ENCODE measurements around the gene TWIST1. TPM values are rescaled to one million over a fixed set of nuclear protein-coding genes. Genes with fewer than 3 reads are reported as not detected.

Gene TWIST1
- total RNA-seq, 1 donor, result not detected

- Histone ChIP-seq H3K27me3 (ENCODE audit: insufficient read depth, low read length) (peaks cover 93% of the 10 kb centered on the region), H3K4me1 (ENCODE audit: insufficient read depth, low read length) (peaks cover 23% of the 10 kb centered on the region), H3K4me3 (ENCODE audit: low read length) (no peak overlapping the region), H3K9me3 (ENCODE audit: low read depth, low read length) (no peaks in the 10 kb centered on the region)
These were observed 9.9 kb downstream of the TWIST1 start for GRCh38 chr7:19107356-19108146.

GRCh38 chr7:19107081-19107355, 10.4 kb downstream of the TWIST1 start:
- Histone ChIP-seq H3K4me1 (ENCODE audit: insufficient read depth, low read length) (peaks cover 17% of the 10 kb centered on the region), H3K27me3 (ENCODE audit: insufficient read depth, low read length) (peaks cover 93% of the 10 kb centered on the region), H3K4me3 (ENCODE audit: low read length) (no peak overlapping the region), H3K9me3 (ENCODE audit: low read depth, low read length) (no peaks in the 10 kb centered on the region)

- peaks cover 17% of the 10 kb centered on the region for H3K4me1 ChIP-seq (ENCODE audit: insufficient read depth, low read length)
- H3K9me3 ChIP-seq (ENCODE audit: low read depth, low read length), result no peaks in the 10 kb centered on the region
- no peak overlapping the region for H3K4me3 ChIP-seq (ENCODE audit: low read length)
- H3K27me3 ChIP-seq (ENCODE audit: insufficient read depth, low read length), result peaks cover 91% of the 10 kb centered on the region
These were observed 11.0 kb downstream of the TWIST1 start for GRCh38 chr7:19106241-19107080.

- peaks cover 17% of the 10 kb centered on the region for H3K4me1 ChIP-seq (ENCODE audit: insufficient read depth, low read length)
- H3K4me3 ChIP-seq (ENCODE audit: low read length), result no peak overlapping the region
- no peaks in the 10 kb centered on the region for H3K9me3 ChIP-seq (ENCODE audit: low read depth, low read length)
- peaks cover 86% of the 10 kb centered on the region for H3K27me3 ChIP-seq (ENCODE audit: insufficient read depth, low read length)
These were observed 11.9 kb downstream of the TWIST1 start for GRCh38 chr7:19105546-19105945.

GRCh38 chr7:19104811-19105210, 12.6 kb downstream of the TWIST1 start:
- no peak overlapping the region for H3K4me3 ChIP-seq (ENCODE audit: low read length)
- peaks cover 17% of the 10 kb centered on the region for H3K4me1 ChIP-seq (ENCODE audit: insufficient read depth, low read length)
- H3K9me3 ChIP-seq (ENCODE audit: low read depth, low read length), result no peaks in the 10 kb centered on the region
- H3K27me3 ChIP-seq (ENCODE audit: insufficient read depth, low read length), result peaks cover 82% of the 10 kb centered on the region

- H3K27me3 ChIP-seq (ENCODE audit: insufficient read depth, low read length), result peaks cover 71% of the 10 kb centered on the region
- H3K4me1 ChIP-seq (ENCODE audit: insufficient read depth, low read length), result peaks cover 17% of the 10 kb centered on the region
- no peak overlapping the region for H3K4me3 ChIP-seq (ENCODE audit: low read length)
- no peaks in the 10 kb centered on the region for H3K9me3 ChIP-seq (ENCODE audit: low read depth, low read length)
These were observed 14.6 kb downstream of the TWIST1 start for GRCh38 chr7:19102884-19103283.

GRCh38 chr7:19101909-19102308, 15.5 kb downstream of the TWIST1 start:
- no peaks in the 10 kb centered on the region for H3K9me3 ChIP-seq (ENCODE audit: low read depth, low read length)
- H3K27me3 ChIP-seq (ENCODE audit: insufficient read depth, low read length), result peaks cover 61% of the 10 kb centered on the region
- peaks cover 7% of the 10 kb centered on the region for H3K4me1 ChIP-seq (ENCODE audit: insufficient read depth, low read length)
- H3K4me3 ChIP-seq (ENCODE audit: low read length), result no peak overlapping the region

GRCh38 chr7:19101472-19101871, 16.0 kb downstream of the TWIST1 start:
- H3K9me3 ChIP-seq (ENCODE audit: low read depth, low read length), result no peaks in the 10 kb centered on the region
- no peak overlapping the region for H3K4me3 ChIP-seq (ENCODE audit: low read length)
- H3K27me3 ChIP-seq (ENCODE audit: insufficient read depth, low read length), result peaks cover 57% of the 10 kb centered on the region
- H3K4me1 ChIP-seq (ENCODE audit: insufficient read depth, low read length), result peaks cover 4% of the 10 kb centered on the region

GRCh38 chr7:19099924-19100323, 17.5 kb downstream of the TWIST1 start:
- Histone ChIP-seq H3K9me3 (ENCODE audit: low read depth, low read length) (no peaks in the 10 kb centered on the region), H3K4me3 (ENCODE audit: low read length) (no peak overlapping the region), H3K4me1 (ENCODE audit: insufficient read depth, low read length) (no peaks in the 10 kb centered on the region), H3K27me3 (ENCODE audit: insufficient read depth, low read length) (peaks cover 48% of the 10 kb centered on the region)

- Histone ChIP-seq H3K4me1 (ENCODE audit: insufficient read depth, low read length) (no peaks in the 10 kb centered on the region), H3K9me3 (ENCODE audit: low read depth, low read length) (no peaks in the 10 kb centered on the region), H3K27me3 (ENCODE audit: insufficient read depth, low read length) (peaks cover 42% of the 10 kb centered on the region), H3K4me3 (ENCODE audit: low read length) (no peak overlapping the region)
These were observed 18.2 kb downstream of the TWIST1 start for GRCh38 chr7:19099194-19099593.

GRCh38 chr7:19098510-19098909, 18.9 kb downstream of the TWIST1 start:
- no peak overlapping the region for H3K4me3 ChIP-seq (ENCODE audit: low read length)
- H3K27me3 ChIP-seq (ENCODE audit: insufficient read depth, low read length), result peaks cover 41% of the 10 kb centered on the region
- H3K9me3 ChIP-seq (ENCODE audit: low read depth, low read length), result no peaks in the 10 kb centered on the region
- H3K4me1 ChIP-seq (ENCODE audit: insufficient read depth, low read length), result no peaks in the 10 kb centered on the region

GRCh38 chr7:19097165-19098055, 20.0 kb downstream of the TWIST1 start:
- H3K9me3 ChIP-seq (ENCODE audit: low read depth, low read length), result no peaks in the 10 kb centered on the region
- H3K4me1 ChIP-seq (ENCODE audit: insufficient read depth, low read length), result no peaks in the 10 kb centered on the region
- H3K27me3 ChIP-seq (ENCODE audit: insufficient read depth, low read length), result peaks cover 31% of the 10 kb centered on the region
- no peak overlapping the region for H3K4me3 ChIP-seq (ENCODE audit: low read length)

GRCh38 chr7:19095353-19095860, 22.0 kb downstream of the TWIST1 start:
- H3K27me3 ChIP-seq (ENCODE audit: insufficient read depth, low read length), result peaks cover 18% of the 10 kb centered on the region
- no peak overlapping the region for H3K4me3 ChIP-seq (ENCODE audit: low read length)
- H3K9me3 ChIP-seq (ENCODE audit: low read depth, low read length), result no peaks in the 10 kb centered on the region
- no peaks in the 10 kb centered on the region for H3K4me1 ChIP-seq (ENCODE audit: insufficient read depth, low read length)

GRCh38 chr7:19094598-19095352, 22.7 kb downstream of the TWIST1 start:
- Histone ChIP-seq H3K4me3 (ENCODE audit: low read length) (no peak overlapping the region), H3K9me3 (ENCODE audit: low read depth, low read length) (no peaks in the 10 kb centered on the region), H3K27me3 (ENCODE audit: insufficient read depth, low read length) (peaks cover 16% of the 10 kb centered on the region), H3K4me1 (ENCODE audit: insufficient read depth, low read length) (no peaks in the 10 kb centered on the region)
